ENCODE results near the gene DIPK1C. TPM values are rescaled to one million over a fixed set of nuclear protein-coding genes. Genes with fewer than 3 reads are reported as not detected.

Gene DIPK1C
- total RNA-seq, 1 experiment from 2014 or later: not detected

GRCh38 chr18:74477771-74478170 is 20.7 kb upstream of the DIPK1C start:
- POLR2A ChIA-PET (ENCODE audit: unreplicated experiment): no interaction called here
- intact Hi-C loops (cut with micrococcal nuclease; ENCODE audit: unreplicated experiment): no loop called here
- Histone ChIP-seq H3K4me2 (no peak overlapping the region), H3K4me3 (no peak overlapping the region), H3K27me3 (ENCODE audit: insufficient read depth, low read depth) (peaks cover 61% of the 10 kb centered on the region), H3F3A (ENCODE audit: insufficient read depth, low read depth) (no peaks in the 10 kb centered on the region), H3K36me3 (ENCODE audit: low read depth) (no peaks in the 10 kb centered on the region), H3K9me2 (ENCODE audit: insufficient read depth) (no peaks in the 10 kb centered on the region), H3K4me1 (replicated peaks; ENCODE audit: insufficient read depth) (no peaks in the 10 kb centered on the region), H4K20me1 (ENCODE audit: insufficient read depth) (no peaks in the 10 kb centered on the region), H2AFZ (no peak overlapping the region), H3K79me2 (ENCODE audit: low read depth) (no peaks in the 10 kb centered on the region), H3K27ac (no peak overlapping the region), H3K9me3 (ENCODE audit: insufficient read depth, low read depth) (no peaks in the 10 kb centered on the region; the same call in 1 of the 2 replicates)
- CTCF ChIA-PET: no interaction called here
- no peak for DNase-seq
- BruUV-seq (replicated peaks): no TSS peak
- TF ChIP-seq EZH2 (IDR thresholded peaks at IDR 0.05; ENCODE audit: low read depth) (no peak), CTCF (conservative IDR thresholded peaks at IDR 0.05) (no peak)

GRCh38 chr18:74476140-74476539 is 19.0 kb upstream of the DIPK1C start:
- Histone ChIP-seq H3K79me2 (ENCODE audit: low read depth) (no peaks in the 10 kb centered on the region), H3K4me3 (no peak overlapping the region), H2AFZ (no peak overlapping the region), H3K36me3 (ENCODE audit: low read depth) (no peaks in the 10 kb centered on the region), H4K20me1 (ENCODE audit: insufficient read depth) (no peaks in the 10 kb centered on the region), H3K9me3 (ENCODE audit: insufficient read depth, low read depth) (no peaks in the 10 kb centered on the region; the same call in 1 of the 2 replicates), H3K4me1 (replicated peaks; ENCODE audit: insufficient read depth) (no peaks in the 10 kb centered on the region), H3K4me2 (no peak overlapping the region), H3K27me3 (ENCODE audit: insufficient read depth, low read depth) (peaks cover 62% of the 10 kb centered on the region), H3F3A (ENCODE audit: insufficient read depth, low read depth) (no peaks in the 10 kb centered on the region), H3K27ac (no peak overlapping the region), H3K9me2 (ENCODE audit: insufficient read depth) (no peaks in the 10 kb centered on the region)
- TF ChIP-seq CTCF (conservative IDR thresholded peaks at IDR 0.05): peak; percentile 61
- TF ChIP-seq EZH2 (IDR thresholded peaks at IDR 0.05; ENCODE audit: low read depth): no peak
- ChIA-PET POLR2A (ENCODE audit: unreplicated experiment) (no interaction called here), CTCF (no interaction called here)
- BruUV-seq (replicated peaks): no TSS peak
- intact Hi-C loops (cut with micrococcal nuclease; ENCODE audit: unreplicated experiment): no loop called here
- DNase-seq: no peak

- CTCF ChIA-PET: no interaction called here
- no peak for DNase-seq
- Histone ChIP-seq H3K27me3 (ENCODE audit: insufficient read depth, low read depth) (peaks cover 60% of the 10 kb centered on the region), H2AFZ (no peak overlapping the region), H3K79me2 (ENCODE audit: low read depth) (no peaks in the 10 kb centered on the region), H3K4me1 (replicated peaks; ENCODE audit: insufficient read depth) (no peaks in the 10 kb centered on the region; the same call in 1 of the 2 replicates), H3K9me2 (ENCODE audit: insufficient read depth) (no peaks in the 10 kb centered on the region), H3K4me3 (no peak overlapping the region), H4K20me1 (ENCODE audit: insufficient read depth) (no peaks in the 10 kb centered on the region), H3K4me2 (no peak overlapping the region), H3F3A (ENCODE audit: insufficient read depth, low read depth) (no peaks in the 10 kb centered on the region), H3K27ac (no peak overlapping the region), H3K9me3 (ENCODE audit: insufficient read depth, low read depth) (no peaks in the 10 kb centered on the region; the same call in 1 of the 2 replicates), H3K36me3 (ENCODE audit: low read depth) (no peaks in the 10 kb centered on the region)
- TF ChIP-seq CTCF (conservative IDR thresholded peaks at IDR 0.05): no peak
- no peak for TF ChIP-seq EZH2 (IDR thresholded peaks at IDR 0.05; ENCODE audit: low read depth)
- intact Hi-C loops (cut with micrococcal nuclease; ENCODE audit: unreplicated experiment): no loop called here
- POLR2A ChIA-PET (ENCODE audit: unreplicated experiment): no interaction called here
- BruUV-seq (replicated peaks): no TSS peak
These were observed 17.0 kb upstream of the DIPK1C start for GRCh38 chr18:74473976-74474640.
